Stimulated activated CD4-positive, alpha-beta T cell treated with anti-CD3 and anti-CD28 coated beads, Interleukin-2, amount 100 ng/mL, for 48 hours (primary cell): ENCODE measurements around the gene CD82.
"Not testable (repeated sequence)": the region's sequence is repeated elsewhere in the genome, so short reads cannot be mapped to it uniquely, and the experiment has no call there.

ENCODE experiments used
- DNase-seq, 2 donors: peaks; one replicate each; pipeline ENCODE4 v3.0.0-alpha.2; 2020

Gene CD82

DNA sequence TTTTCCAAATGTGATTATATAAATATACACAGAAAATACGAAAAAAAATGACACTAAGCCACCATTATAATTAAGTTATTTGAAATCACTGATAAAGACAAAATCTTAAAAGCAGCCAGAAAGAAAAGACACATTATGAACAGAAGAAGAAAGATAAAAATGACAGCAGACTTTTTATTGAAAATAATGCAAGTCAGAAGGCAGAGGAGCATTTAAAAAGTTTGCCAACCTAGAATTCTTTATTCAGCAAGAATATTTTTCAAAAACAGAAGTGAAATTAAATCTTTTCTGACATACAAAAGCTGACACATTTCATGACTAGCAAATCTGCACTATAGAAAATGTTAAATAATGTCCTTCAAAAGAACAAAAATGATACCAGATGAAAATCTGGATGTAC, 77.8 kb downstream of the CD82 start:
- DNase-seq: no peak

GRCh38 chr11:44645827-44646226, 80.4 kb downstream of the CD82 start:
- DNase-seq: no peak

DNA sequence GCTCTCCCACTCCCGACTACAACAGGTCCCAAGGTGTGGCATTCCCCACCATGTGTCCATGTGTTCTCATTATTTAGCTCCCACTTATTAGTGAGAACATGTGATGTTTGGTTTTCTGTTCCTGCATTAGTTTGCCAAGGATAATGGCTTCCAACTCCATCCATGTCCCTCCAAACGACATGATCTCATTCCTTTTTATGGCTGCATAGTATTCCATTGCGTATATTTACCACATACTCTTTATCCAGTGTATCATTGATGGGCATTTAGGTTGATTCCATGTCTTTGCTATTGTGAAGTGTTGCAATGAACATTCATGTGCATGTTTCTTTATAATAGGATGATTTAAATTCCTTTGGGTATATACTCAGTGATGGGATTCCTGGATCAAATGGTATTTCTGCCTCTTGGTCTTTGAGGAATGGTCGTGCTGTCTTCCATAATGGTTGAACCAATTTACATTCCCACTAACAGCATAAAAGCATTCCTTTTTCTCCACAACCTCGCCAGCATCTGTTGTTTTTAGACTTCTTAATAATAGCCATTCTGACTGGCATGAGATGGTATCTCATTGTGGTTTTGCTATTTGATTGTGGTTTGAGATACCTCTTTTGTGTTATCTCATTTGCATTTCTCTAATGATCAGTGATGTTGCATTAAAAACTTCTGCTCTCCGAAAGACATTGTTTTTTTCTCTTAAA, 81.9 kb downstream of the CD82 start:
- DNase-seq: not testable (repeated sequence)

- DNase-seq: no peak
These were observed 82.6 kb downstream of the CD82 start for GRCh38 chr11:44648109-44648508.

DNA sequence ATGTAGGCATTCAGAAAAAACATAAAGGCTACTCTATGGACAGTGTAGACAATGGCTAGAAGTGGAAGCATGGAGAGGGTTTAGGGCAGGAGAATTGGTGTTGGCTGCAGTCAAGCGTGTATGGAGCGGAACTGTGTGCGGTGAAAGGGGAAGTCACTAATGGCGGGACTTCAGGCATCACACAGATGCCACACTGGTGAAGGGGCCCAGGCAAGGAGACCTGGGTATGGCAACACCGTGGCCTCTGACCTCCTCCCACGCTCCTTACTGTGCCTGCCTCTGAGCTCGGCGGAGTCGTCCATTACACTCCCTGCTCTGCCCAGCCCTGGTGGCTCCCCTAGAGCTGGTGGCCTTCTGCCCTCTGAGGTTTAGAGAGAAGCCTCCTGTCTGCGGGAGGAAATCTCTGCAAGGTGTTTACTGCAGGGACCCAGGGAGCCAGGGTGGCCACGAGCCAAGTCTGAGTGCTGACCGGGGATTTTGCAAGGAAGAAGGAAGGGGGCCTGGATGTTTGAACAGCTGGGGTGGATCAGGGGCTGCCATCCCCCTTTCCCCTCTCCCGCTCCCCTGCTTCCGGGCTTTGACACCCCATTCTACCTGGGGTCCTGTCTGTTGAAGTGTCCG, 86.2 kb downstream of the CD82 start:
- DNase-seq: no peak

- no peak for DNase-seq
These were observed 87.6 kb downstream of the CD82 start for GRCh38 chr11:44652901-44653644.

DNA sequence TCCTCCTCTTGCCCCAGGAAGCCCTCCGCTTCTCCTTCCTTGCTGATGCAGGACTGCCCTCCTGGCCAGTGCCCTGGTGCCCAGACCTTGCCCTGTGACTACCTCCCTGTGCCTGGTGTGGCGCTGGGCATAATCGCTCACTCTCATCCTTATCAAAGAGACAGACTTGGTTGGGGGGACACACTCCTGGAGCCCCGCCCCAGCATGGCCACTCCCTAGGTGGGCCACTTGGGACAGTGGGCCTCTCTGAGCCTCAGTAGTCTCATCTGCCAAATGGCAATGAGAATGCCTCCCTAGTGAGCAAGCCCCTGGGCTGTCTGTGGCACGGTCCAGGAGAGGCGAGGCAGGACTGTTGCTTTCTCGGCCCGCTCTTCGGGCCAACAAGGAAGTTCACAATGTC, 88.6 kb downstream of the CD82 start:
- no peak for DNase-seq

DNA sequence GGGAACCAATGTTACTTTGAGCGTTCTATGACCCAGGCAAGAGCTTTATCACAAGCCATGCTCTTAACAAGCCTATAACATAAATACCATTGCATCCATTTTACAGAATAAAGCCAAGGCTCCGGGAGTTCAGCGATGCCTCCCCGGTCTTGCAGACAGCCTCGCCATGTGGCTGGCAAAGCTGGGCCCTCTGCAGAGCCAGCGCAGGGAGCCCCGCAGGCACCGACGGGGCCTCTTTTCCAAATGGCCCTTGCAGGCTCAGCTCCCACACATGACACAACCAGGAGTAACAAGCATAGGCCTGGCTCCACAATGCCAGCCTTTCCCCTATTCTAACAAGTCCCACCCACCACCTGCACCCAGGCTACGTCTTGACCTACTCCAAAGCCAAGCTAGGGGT, 89.1 kb downstream of the CD82 start:
- no peak for DNase-seq

DNA sequence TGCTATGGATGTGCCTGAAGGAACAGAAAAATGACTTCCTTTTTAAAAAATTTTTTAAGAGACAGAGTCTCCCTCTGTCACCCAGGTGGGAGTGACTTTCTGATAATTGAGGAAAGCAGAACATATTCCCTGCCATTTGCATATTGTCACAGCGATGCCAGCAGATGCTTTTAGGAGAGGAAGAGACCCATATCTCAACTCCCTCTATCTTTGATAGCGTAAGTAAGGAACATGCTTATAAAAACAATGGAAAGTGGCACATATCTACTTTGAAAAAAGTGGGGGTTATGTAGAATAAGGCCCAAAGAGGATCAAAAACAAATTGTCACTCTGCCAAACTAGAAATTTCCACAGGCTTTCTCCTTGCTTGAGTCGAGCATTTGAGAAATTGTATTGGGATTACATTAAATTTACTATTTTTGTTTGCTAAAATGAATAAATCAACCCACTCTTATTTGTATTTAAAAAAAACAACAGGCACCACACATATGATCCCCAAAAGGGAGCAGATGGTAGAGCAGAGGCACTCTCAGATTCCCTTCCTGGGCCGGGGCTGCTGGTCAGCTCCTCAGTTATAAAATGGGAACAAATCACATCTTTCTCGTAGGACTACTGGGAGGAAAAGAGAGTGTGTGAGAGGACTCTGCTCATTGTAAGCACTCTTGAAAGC, 92.5 kb downstream of the CD82 start:
- no peak for DNase-seq

DNA sequence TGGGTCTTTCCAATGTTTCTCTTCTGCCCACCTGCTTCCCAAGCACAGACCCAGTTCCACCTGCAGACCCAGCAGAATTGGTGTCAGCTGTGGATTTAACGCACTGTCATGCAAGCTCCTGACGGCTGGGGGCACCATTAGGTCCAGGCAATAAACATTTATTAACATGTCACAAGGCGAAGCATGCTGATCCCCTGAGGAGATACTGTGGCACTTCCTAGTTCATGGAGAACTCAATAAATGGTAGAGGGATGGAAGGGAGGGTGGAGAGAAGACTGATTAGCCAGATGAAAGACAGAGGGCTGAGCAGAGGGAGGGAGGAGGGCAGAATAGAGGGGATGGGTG, 93.0 kb downstream of the CD82 start:
- no peak for DNase-seq

GRCh38 chr11:44659641-44660040, 94.2 kb downstream of the CD82 start:
- no peak for DNase-seq

- not testable (repeated sequence) for DNase-seq
These were observed 95.1 kb downstream of the CD82 start for GRCh38 chr11:44660535-44660934.

DNA sequence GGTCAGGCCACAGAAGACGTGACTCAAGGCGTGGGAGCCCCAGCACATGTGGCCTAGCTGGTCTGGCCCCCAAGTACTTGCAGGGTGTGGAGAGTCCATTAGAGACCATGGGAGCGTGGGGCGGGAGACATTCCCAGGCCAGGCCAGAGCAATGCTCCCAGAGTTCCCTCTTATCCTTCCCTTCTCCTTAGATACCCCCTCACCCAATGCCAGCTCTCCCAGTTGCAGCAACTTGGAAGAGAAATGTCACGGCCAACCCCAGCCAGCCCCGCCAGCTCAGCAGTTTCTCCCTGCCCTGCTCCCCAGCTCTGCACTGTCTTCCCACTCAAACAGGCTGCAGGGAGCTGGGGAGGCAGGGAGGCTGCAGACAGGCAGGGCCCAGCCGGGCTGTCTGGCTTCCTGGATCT, 95.9 kb downstream of the CD82 start:
- no peak for DNase-seq
